H7 (cell line): Measurements from ENCODE around the gene HOXC4. TPM values are rescaled to one million over a fixed set of nuclear protein-coding genes. Genes with fewer than 3 reads are reported as not detected.

Source experiments
- DNase-seq: peaks from one replicate; pipeline ENCODE4 v3.0.0; 2012
- H3K27me3 ChIP-seq: 2 replicates; pipeline ENCODE4 v1.6.0; 2011; ENCODE audit warnings: mild to moderate bottlenecking, low read length; ENCODE audit not compliant: control insufficient read depth, insufficient read depth
- H3K36me3 ChIP-seq: replicated peaks from 2 replicates; pipeline ENCODE4 v1.5.1; 2011; ENCODE audit warnings: low read length; ENCODE audit not compliant: control insufficient read depth, insufficient read depth
- H3K4me3 ChIP-seq: 2 replicates; pipeline ENCODE4 v1.5.1; 2011; ENCODE audit warnings: low read depth, mild to moderate bottlenecking, control low read depth, low read length, moderate library complexity; ENCODE audit not compliant: insufficient read depth
- total RNA-seq: library from RNA; depleted of rRNA; stranded (reverse); fragments of >200 nt; shearing (Covaris generic); gene quantifications from 2 replicates; pipeline ENCODE4 v1.2.3, GENCODE V29; 2014

HOXC4 gene
- total RNA-seq, 1 experiment from 2014 or later = not detected

- H3K36me3 ChIP-seq = no peaks in the 10 kb centered on the region
- DNase-seq = no peak
- H3K4me3 ChIP-seq = no peak overlapping the region
- H3K27me3 ChIP-seq = peaks cover 99% of the 10 kb centered on the region
Observed at GRCh38 chr12:54020591-54021405, 32.8 kb upstream of the HOXC4 start.

- no peak overlapping the region for H3K4me3 ChIP-seq
- peak; percentile 82 for DNase-seq
- no peaks in the 10 kb centered on the region for H3K36me3 ChIP-seq
- peaks cover 99% of the 10 kb centered on the region for H3K27me3 ChIP-seq
Observed at GRCh38 chr12:54021432-54022013, 32.1 kb upstream of the HOXC4 start.

- Histone ChIP-seq H3K4me3 (no peak overlapping the region), H3K27me3 (peaks cover 100% of the 10 kb centered on the region), H3K36me3 (no peaks in the 10 kb centered on the region)
- DNase-seq = no peak
Observed at GRCh38 chr12:54022960-54023884, 30.4 kb upstream of the HOXC4 start.

- no peak for DNase-seq
- H3K4me3 ChIP-seq = no peak overlapping the region
- H3K36me3 ChIP-seq = no peaks in the 10 kb centered on the region
- H3K27me3 ChIP-seq = peaks cover 100% of the 10 kb centered on the region
Observed at GRCh38 chr12:54024127-54024526, 29.5 kb upstream of the HOXC4 start.

GRCh38 chr12:54024581-54025305, 28.9 kb upstream of the HOXC4 start:
- Histone ChIP-seq H3K27me3 (peaks cover 100% of the 10 kb centered on the region), H3K4me3 (no peak overlapping the region), H3K36me3 (no peaks in the 10 kb centered on the region)
- DNase-seq = no peak

- no peak for DNase-seq
- H3K27me3 ChIP-seq = peaks cover 100% of the 10 kb centered on the region
Observed at GRCh38 chr12:54025499-54026405, 27.9 kb upstream of the HOXC4 start.

GRCh38 chr12:54026640-54027441, 26.8 kb upstream of the HOXC4 start:
- DNase-seq = no peak
- H3K4me3 ChIP-seq = no peak overlapping the region
- peaks cover 100% of the 10 kb centered on the region for H3K27me3 ChIP-seq
- no peaks in the 10 kb centered on the region for H3K36me3 ChIP-seq

More at GRCh38 chr12:54025499-54026405, 27.9 kb upstream of the HOXC4 start:
- no peak overlapping the region for H3K4me3 ChIP-seq
- no peaks in the 10 kb centered on the region for H3K36me3 ChIP-seq

GRCh38 chr12:54027442-54027786, 26.2 kb upstream of the HOXC4 start:
- Histone ChIP-seq H3K4me3 (no peak overlapping the region), H3K36me3 (no peaks in the 10 kb centered on the region), H3K27me3 (peaks cover 100% of the 10 kb centered on the region)
- DNase-seq = no peak

GRCh38 chr12:54028314-54029201, 25.1 kb upstream of the HOXC4 start, which contains the start of gene HOXC6:
Gene HOXC6, plus strand, starts transcription at chr12:54028440. Its CDS starts 82 bp downstream, at chr12:54028522.
- DNase-seq = peak; percentile 81
- Histone ChIP-seq H3K27me3 (peaks cover 99% of the 10 kb centered on the region), H3K36me3 (no peaks in the 10 kb centered on the region), H3K4me3 (no peak within 1 kb of the TSS)

GRCh38 chr12:54029529-54030441, 23.9 kb upstream of the HOXC4 start:
- DNase-seq = peak; percentile 77
- H3K27me3 ChIP-seq = peaks cover 99% of the 10 kb centered on the region
- no peaks in the 10 kb centered on the region for H3K36me3 ChIP-seq
- H3K4me3 ChIP-seq = no peak overlapping the region

GRCh38 chr12:54030442-54030801, 23.2 kb upstream of the HOXC4 start:
- H3K27me3 ChIP-seq = peaks cover 99% of the 10 kb centered on the region

More at GRCh38 chr12:54030442-54030801, 23.2 kb upstream of the HOXC4 start:
- no peak for DNase-seq
- H3K4me3 ChIP-seq = no peak overlapping the region
- no peaks in the 10 kb centered on the region for H3K36me3 ChIP-seq
